ENCODE data around the gene GAMT. TPM values are rescaled to one million over a fixed set of nuclear protein-coding genes. Genes with fewer than 3 reads are reported as not detected.
"Not testable (repeated sequence)": the region's sequence is repeated elsewhere in the genome, so short reads cannot be mapped to it uniquely, and the experiment has no call there.

Gene GAMT
- total RNA-seq, 1 experiment from 2014 or later: 15.5 TPM

GRCh38 chr19:1433119-1434039, 32.0 kb upstream of the GAMT start:
- DNase-seq (ENCODE audit: low spot score): no peak

- DNase-seq (ENCODE audit: low spot score): no peak
Observed at GRCh38 chr19:1432507-1432887, 31.2 kb upstream of the GAMT start.

GRCh38 chr19:1431759-1432506, 30.6 kb upstream of the GAMT start:
- DNase-seq (ENCODE audit: low spot score): no peak

GRCh38 chr19:1430246-1430645, 28.9 kb upstream of the GAMT start:
- no peak for DNase-seq (ENCODE audit: low spot score)

- no peak for DNase-seq (ENCODE audit: low spot score)
Observed at GRCh38 chr19:1429750-1430149, 28.4 kb upstream of the GAMT start.

GRCh38 chr19:1428738-1429391, 27.5 kb upstream of the GAMT start:
- no peak for DNase-seq (ENCODE audit: low spot score)

- no peak for DNase-seq (ENCODE audit: low spot score)
Observed at GRCh38 chr19:1427221-1427920, 26.0 kb upstream of the GAMT start.

GRCh38 chr19:1426736-1427135, 25.4 kb upstream of the GAMT start:
- no peak for DNase-seq (ENCODE audit: low spot score)

GRCh38 chr19:1425902-1426301, 24.6 kb upstream of the GAMT start:
- no peak for DNase-seq (ENCODE audit: low spot score)

GRCh38 chr19:1425102-1425837, 23.9 kb upstream of the GAMT start:
- DNase-seq (ENCODE audit: low spot score): no peak

- DNase-seq (ENCODE audit: low spot score): no peak
Observed at GRCh38 chr19:1424192-1424955, 23.0 kb upstream of the GAMT start.

- no peak for DNase-seq (ENCODE audit: low spot score)
Observed at GRCh38 chr19:1423436-1424191, 22.3 kb upstream of the GAMT start.

GRCh38 chr19:1422943-1423342, 21.6 kb upstream of the GAMT start:
- DNase-seq (ENCODE audit: low spot score): no peak

- DNase-seq (ENCODE audit: low spot score): no peak
Observed at GRCh38 chr19:1422360-1422759, 21.0 kb upstream of the GAMT start.

GRCh38 chr19:1421958-1422305, 20.6 kb upstream of the GAMT start:
- DNase-seq (ENCODE audit: low spot score): no peak

GRCh38 chr19:1421218-1421957, 20.0 kb upstream of the GAMT start:
- no peak for DNase-seq (ENCODE audit: low spot score)

- no peak for DNase-seq (ENCODE audit: low spot score)
Observed at GRCh38 chr19:1420590-1420989, 19.2 kb upstream of the GAMT start.

GRCh38 chr19:1420085-1420484, 18.7 kb upstream of the GAMT start:
- not testable (repeated sequence) for DNase-seq (ENCODE audit: low spot score)
